OCI-LY3 (cell line): ENCODE data around the gene S100P.

Source experiments
- H2AFZ ChIP-seq: fragments of 200-600, 300-600 bp; shearing (Covaris generic); 2 replicates; pipeline ENCODE4 v1.6.0; 2014; ENCODE audit warnings: antibody characterized with exemption, low read depth, low read length
- H3K27ac ChIP-seq: fragments of 200-600, 300-600 bp; sonication (generic); 2 replicates; pipeline ENCODE4 v1.5.1; 2014; ENCODE audit warnings: mild to moderate bottlenecking, low read length, moderate library complexity, mixed read lengths
- H3K27me3 ChIP-seq: fragments of 200-600, 300-600 bp; sonication (generic); 2 replicates; pipeline ENCODE4 v1.6.1; 2014; ENCODE audit warnings: low read depth, low read length, mixed read lengths
- H3K36me3 ChIP-seq: fragments of 200-600, 300-600 bp; sonication (generic); replicated peaks from 2 replicates; pipeline ENCODE3; 2014; ENCODE audit warnings: low read depth, low read length, mixed read lengths
- H3K4me1 ChIP-seq: fragments of 300-600, 200-600 bp; sonication (generic); 2 replicates; pipeline ENCODE4 v1.6.1; 2014; ENCODE audit warnings: low read length, mixed read lengths
- H3K4me2 ChIP-seq: fragments of 200-600, 300-600 bp; sonication (generic); 2 replicates; pipeline ENCODE4 v1.6.1; 2014; ENCODE audit warnings: low read length, mixed read lengths
- H3K4me3 ChIP-seq: fragments of 300-600, 200-600 bp; sonication (generic); 2 replicates; pipeline ENCODE4 v1.5.1; 2014; ENCODE audit warnings: antibody characterized with exemption, mild to moderate bottlenecking, low read length, moderate library complexity
- H3K79me2 ChIP-seq: fragments of 300-600, 200-600 bp; shearing (Covaris generic); 2 replicates; pipeline ENCODE4 v1.6.1; 2014; ENCODE audit warnings: mild to moderate bottlenecking, low read length, mixed read lengths
- H3K9ac ChIP-seq: fragments of 300-600, 200-600 bp; shearing (Covaris generic); 2 replicates; pipeline ENCODE4 v1.6.0; 2014; ENCODE audit warnings: mild to moderate bottlenecking, low read length, moderate library complexity
- H3K9me3 ChIP-seq: fragments of 200-600, 300-600 bp; shearing (Covaris generic); 2 replicates; pipeline ENCODE4 v1.6.1; 2014; ENCODE audit warnings: low read length, mixed read lengths; ENCODE audit not compliant: insufficient read depth
- H4K20me1 ChIP-seq: fragments of 200-600, 300-600 bp; sonication (generic); 2 replicates; pipeline ENCODE4 v1.6.1; 2016; ENCODE audit warnings: low read length, mixed read lengths; ENCODE audit not compliant: insufficient read depth
- EZH2phosphoT487 ChIP-seq: fragments of 200-600 bp; shearing (Covaris generic); IDR thresholded peaks from 2 replicates; pipeline ENCODE4 v1.6.1; 2018; ENCODE audit warnings: antibody characterized with exemption, mixed run types, low read depth
- TF ChIP-seq, protein P1 (sequence below): fragments of 200-600, 300-600 bp; sonication (generic); IDR thresholded peaks from 2 replicates; pipeline ENCODE4 v1.5.1; 2014; ENCODE audit warnings: antibody characterized with exemption, low read length, low read depth

S100P gene

DNA sequence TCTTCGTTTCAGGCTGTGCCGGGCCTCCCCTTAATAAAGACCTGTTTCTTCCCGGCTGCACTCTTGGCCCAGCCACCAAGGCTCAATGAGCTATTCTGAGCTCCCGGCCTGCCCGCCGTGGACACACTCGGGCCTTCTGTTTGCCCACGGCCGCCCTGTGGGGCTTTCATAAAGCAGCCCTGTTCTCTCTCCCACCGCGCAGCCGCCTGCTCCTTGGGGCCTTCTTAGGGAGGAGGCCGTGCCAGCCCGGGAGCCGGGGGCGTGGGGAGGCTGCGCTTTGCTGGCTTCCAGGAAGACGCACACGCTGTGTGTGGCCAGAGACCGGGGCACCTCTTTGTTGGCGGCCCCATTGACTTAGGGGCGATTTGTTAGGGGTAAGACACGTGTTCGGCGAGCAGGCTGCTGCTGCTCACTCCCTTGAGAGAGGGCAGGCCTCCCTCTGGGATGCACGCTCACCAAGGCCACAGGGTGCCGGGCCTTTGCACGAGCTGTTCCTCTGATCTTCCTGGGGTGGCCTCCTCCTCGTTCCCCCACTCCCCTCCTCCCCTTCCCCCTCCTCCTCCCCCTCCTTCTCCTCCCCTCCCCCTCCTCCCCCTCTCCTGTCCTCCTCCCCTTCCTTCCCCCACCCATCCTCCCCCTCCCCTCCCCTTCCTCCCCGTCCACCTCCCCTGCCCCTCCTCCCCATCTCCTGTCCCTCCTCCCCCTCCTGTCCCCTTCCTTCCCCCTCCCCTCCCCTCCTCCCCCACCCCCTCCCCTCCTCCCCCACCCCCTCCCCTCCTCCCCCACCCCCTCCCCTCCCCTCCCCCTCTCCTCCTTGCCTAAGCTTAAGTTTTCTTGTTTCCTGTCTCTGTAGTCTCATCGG, 33.6 kb downstream of the S100P start:
- H3K27ac ChIP-seq = no peak overlapping the region
- TF ChIP-seq, protein P1, sequence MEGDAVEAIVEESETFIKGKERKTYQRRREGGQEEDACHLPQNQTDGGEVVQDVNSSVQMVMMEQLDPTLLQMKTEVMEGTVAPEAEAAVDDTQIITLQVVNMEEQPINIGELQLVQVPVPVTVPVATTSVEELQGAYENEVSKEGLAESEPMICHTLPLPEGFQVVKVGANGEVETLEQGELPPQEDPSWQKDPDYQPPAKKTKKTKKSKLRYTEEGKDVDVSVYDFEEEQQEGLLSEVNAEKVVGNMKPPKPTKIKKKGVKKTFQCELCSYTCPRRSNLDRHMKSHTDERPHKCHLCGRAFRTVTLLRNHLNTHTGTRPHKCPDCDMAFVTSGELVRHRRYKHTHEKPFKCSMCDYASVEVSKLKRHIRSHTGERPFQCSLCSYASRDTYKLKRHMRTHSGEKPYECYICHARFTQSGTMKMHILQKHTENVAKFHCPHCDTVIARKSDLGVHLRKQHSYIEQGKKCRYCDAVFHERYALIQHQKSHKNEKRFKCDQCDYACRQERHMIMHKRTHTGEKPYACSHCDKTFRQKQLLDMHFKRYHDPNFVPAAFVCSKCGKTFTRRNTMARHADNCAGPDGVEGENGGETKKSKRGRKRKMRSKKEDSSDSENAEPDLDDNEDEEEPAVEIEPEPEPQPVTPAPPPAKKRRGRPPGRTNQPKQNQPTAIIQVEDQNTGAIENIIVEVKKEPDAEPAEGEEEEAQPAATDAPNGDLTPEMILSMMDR = no peak
- TF ChIP-seq EZH2phosphoT487 = no peak
- no peaks in the 10 kb centered on the region for H3K36me3 ChIP-seq
- H3K27me3 ChIP-seq = no peaks in the 10 kb centered on the region
- no peak overlapping the region for H2AFZ ChIP-seq
- H3K4me2 ChIP-seq = no peak overlapping the region
- H3K9me3 ChIP-seq = no peaks in the 10 kb centered on the region
- no peak overlapping the region for H3K9ac ChIP-seq
- no peak overlapping the region for H3K4me3 ChIP-seq
- no peaks in the 10 kb centered on the region for H3K79me2 ChIP-seq
- H3K4me1 ChIP-seq = no peaks in the 10 kb centered on the region
- H4K20me1 ChIP-seq = no peaks in the 10 kb centered on the region

DNA sequence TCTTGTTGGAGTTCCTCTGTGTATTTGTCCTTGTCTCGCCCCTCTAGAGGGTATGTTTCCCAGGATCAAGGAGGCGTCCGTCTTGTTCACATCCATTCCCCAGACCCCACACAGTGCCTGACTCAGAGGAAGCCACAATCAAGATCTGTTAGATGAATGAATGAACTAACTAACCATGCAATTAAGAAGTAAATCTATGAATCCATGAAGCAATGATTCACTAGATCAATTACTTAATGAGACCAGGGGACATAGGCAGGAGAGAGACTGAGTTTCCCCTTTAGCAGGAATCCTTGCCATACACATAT, 34.2 kb downstream of the S100P start:
- Histone ChIP-seq H2AFZ (no peak overlapping the region), H3K27ac (no peak overlapping the region), H3K4me2 (no peak overlapping the region), H4K20me1 (no peaks in the 10 kb centered on the region), H3K9me3 (no peaks in the 10 kb centered on the region), H3K36me3 (no peaks in the 10 kb centered on the region), H3K4me1 (no peaks in the 10 kb centered on the region), H3K4me3 (no peak overlapping the region), H3K27me3 (no peaks in the 10 kb centered on the region), H3K79me2 (no peaks in the 10 kb centered on the region), H3K9ac (no peak overlapping the region)
- TF ChIP-seq, protein P1 = no peak

DNA sequence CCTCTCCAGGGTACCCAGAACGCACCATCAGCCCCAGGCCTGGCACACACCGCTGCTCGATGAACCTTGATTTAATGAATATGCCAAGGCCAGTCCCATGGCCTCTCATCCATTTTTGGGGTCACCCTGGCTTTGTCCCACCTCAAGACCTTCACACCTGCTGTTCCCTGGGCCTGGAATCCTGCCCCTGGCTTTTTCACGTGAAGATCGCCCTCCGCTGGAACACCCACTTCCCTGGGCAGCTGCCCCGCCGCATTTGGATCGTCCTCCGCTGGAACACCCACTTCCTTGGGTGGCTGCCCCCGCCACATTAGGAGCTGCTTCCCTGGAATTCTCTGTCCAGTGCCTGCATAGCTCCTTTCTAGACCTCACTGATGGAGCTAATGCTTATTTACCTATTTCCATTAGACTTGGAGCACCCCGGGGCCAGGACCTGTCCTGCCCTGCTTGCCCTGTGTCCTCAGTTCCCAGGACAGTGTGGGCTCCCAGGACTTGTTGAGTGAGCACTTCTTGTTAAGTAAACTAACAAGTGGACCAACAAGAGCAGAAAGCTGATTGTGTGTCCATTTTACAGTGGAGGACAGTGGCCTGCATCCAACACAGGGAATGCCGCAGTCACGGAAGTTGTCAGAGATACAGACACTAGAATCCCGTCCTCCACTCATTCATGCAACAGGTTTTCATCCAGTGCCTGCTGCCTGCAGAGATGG, 34.8 kb downstream of the S100P start:
- Histone ChIP-seq H3K36me3 (no peaks in the 10 kb centered on the region), H3K79me2 (no peaks in the 10 kb centered on the region), H2AFZ (no peak overlapping the region), H3K9me3 (no peaks in the 10 kb centered on the region), H3K27me3 (no peaks in the 10 kb centered on the region), H3K4me2 (no peak overlapping the region), H3K9ac (no peak overlapping the region), H4K20me1 (no peaks in the 10 kb centered on the region), H3K27ac (no peak overlapping the region), H3K4me1 (no peaks in the 10 kb centered on the region), H3K4me3 (no peak overlapping the region)
- TF ChIP-seq, protein P1 = no peak
- TF ChIP-seq EZH2phosphoT487 = no peak

DNA sequence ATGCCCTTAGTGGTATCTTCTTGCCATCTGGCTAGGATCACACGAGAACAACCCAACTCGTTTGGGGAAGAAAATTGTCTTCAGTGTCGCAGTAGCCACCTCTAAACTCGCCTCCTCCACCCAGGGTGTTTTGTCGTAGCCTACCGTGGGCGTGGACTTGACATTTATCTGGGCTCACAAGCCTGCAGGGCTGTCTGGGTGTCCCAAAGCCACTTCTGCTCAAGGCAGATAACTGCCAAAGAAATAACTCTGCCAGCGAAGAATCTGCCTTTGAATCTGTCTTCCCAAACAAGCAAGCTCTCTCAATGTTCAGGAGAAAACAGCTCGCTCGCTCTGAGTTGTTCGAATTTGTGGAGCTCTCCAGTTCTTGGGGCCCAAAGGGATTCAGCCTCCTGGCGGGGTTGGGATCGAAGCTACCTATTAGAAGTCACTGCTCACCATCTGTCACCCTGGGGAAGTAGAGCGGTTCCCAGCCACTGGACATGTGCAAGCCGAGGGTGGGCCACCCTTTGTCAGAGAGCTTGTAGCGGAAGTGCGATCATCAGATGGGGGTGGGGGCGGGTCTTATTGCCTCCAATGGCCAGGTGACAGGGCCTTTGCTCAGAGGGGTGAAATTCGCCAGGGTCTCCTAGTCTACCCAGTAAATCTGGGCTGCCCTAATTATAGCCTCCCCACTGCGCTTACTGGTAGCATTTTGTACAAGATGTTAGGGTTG, 37.1 kb downstream of the S100P start:
- Histone ChIP-seq H4K20me1 (no peaks in the 10 kb centered on the region), H3K36me3 (no peaks in the 10 kb centered on the region), H3K79me2 (no peaks in the 10 kb centered on the region), H3K9me3 (no peaks in the 10 kb centered on the region), H3K4me3 (no peak overlapping the region), H3K9ac (no peak overlapping the region), H3K27me3 (no peaks in the 10 kb centered on the region), H3K4me1 (no peaks in the 10 kb centered on the region), H2AFZ (no peak overlapping the region), H3K4me2 (no peak overlapping the region), H3K27ac (no peak overlapping the region)
- TF ChIP-seq, protein P1 = no peak
- TF ChIP-seq EZH2phosphoT487 = no peak
